GM12865 (cell line): ENCODE measurements around the gene GDNF.
"Not testable (repeated sequence)": the region's sequence is repeated elsewhere in the genome, so short reads cannot be mapped to it uniquely, and the experiment has no call there.

Experiments
- DNase-seq: peaks from one replicate; pipeline ENCODE4 v3.0.0; 2010; ENCODE audit warnings: low read depth
- H3K4me3 ChIP-seq: 2 replicates; pipeline ENCODE4 v1.5.1; 2011; ENCODE audit warnings: mild to moderate bottlenecking, low read depth, low read length, control low read depth
- CTCF ChIP-seq: IDR thresholded peaks from 2 replicates; pipeline ENCODE4 v1.5.1; 2011; ENCODE audit warnings: low read length, control low read depth, low read depth, inconsistent platforms; ENCODE audit not compliant: insufficient read depth; ENCODE audit errors: missing control alignments

Gene GDNF

GRCh38 chr5:37803487-37803886 lies 36.4 kb downstream of the GDNF start:
- H3K4me3 ChIP-seq: no peak overlapping the region
- no peak for TF ChIP-seq CTCF
- DNase-seq: no peak

- H3K4me3 ChIP-seq: no peak overlapping the region
- no peak for DNase-seq
- TF ChIP-seq CTCF: no peak
These were observed 38.3 kb downstream of the GDNF start for GRCh38 chr5:37801521-37801920.

- TF ChIP-seq CTCF: no peak
- peak; percentile 69 for DNase-seq
- H3K4me3 ChIP-seq: no peak overlapping the region
These were observed 39.9 kb downstream of the GDNF start for GRCh38 chr5:37799865-37800421.

- DNase-seq, H3K4me3 ChIP-seq: not testable (repeated sequence)
These were observed 43.4 kb downstream of the GDNF start for GRCh38 chr5:37796435-37796834.

- DNase-seq, H3K4me3 ChIP-seq: not testable (repeated sequence)
These were observed 44.5 kb downstream of the GDNF start for GRCh38 chr5:37795292-37795691.

GRCh38 chr5:37792975-37793631 lies 46.7 kb downstream of the GDNF start:
- no peak overlapping the region for H3K4me3 ChIP-seq
- no peak for DNase-seq
- no peak for TF ChIP-seq CTCF

- H3K4me3 ChIP-seq: no peak overlapping the region
- no peak for DNase-seq
- TF ChIP-seq CTCF: no peak
These were observed 48.5 kb downstream of the GDNF start for GRCh38 chr5:37791321-37791720.

GRCh38 chr5:37789991-37790390 lies 49.9 kb downstream of the GDNF start:
- DNase-seq: no peak
- no peak for TF ChIP-seq CTCF

More at GRCh38 chr5:37789991-37790390, 49.9 kb downstream of the GDNF start:
- H3K4me3 ChIP-seq: no peak overlapping the region
